ENCODE measurements around the gene BBLN.

- TF ChIP-seq CTCF (IDR thresholded peaks at IDR 0.05) (no peak), POLR2AphosphoS5 (IDR thresholded peaks at IDR 0.05) (no peak), POLR2A (IDR thresholded peaks at IDR 0.05) (no peak)
Observed at GRCh38 chr9:128163027-128163515, 3.0 kb downstream of the BBLN start.

Measured in prostate gland (tissue), 2 donors.